Measurements from ENCODE around the gene C19orf85. TPM values are rescaled to one million over a fixed set of nuclear protein-coding genes. Genes with fewer than 3 reads are reported as not detected.
A peak's percentile ranks its signal among the peaks of the same experiment; 100 is the strongest.

Gene C19orf85
- total and polyA plus RNA-seq, 2 experiments from 2014 or later = 1.7 to 3.4 TPM

GRCh38 chr19:55459950-55460657, 4.4 kb downstream of the C19orf85 start:
- no peak for ATAC-seq
- peaks cover 34% of the 10 kb centered on the region for H3K4me1 Mint-ChIP-seq
- H3K27ac ChIP-seq (ENCODE audit: low read depth) = no peak overlapping the region
- no peak overlapping the region; the same call in 1 of the 2 replicates for H3K27ac Mint-ChIP-seq
- DNase-seq (ENCODE audit: low spot score) = no peak
- H3K36me3 ChIP-seq (ENCODE audit: insufficient read depth) = no peaks in the 10 kb centered on the region
- H3K4me1 ChIP-seq (ENCODE audit: insufficient read depth) = peaks cover 26% of the 10 kb centered on the region
- H3K4me2 ChIP-seq = peak overlapping the region; percentile 88
- no peaks in the 10 kb centered on the region for H3K27me3 ChIP-seq (ENCODE audit: insufficient read depth)
- TF ChIP-seq STAT1 (IDR thresholded peaks at IDR 0.05; ENCODE audit: unreplicated experiment) (no peak), POLR2AphosphoS5 (IDR thresholded peaks at IDR 0.05; ENCODE audit: low read depth) (no peak), REST (IDR thresholded peaks at IDR 0.05; ENCODE audit: unreplicated experiment) (no peak), CREB1 (CRISPR knock-in tag; IDR thresholded peaks at IDR 0.05; ENCODE audit: low read depth) (no peak), ZNF462 (CRISPR knock-in tag; IDR thresholded peaks at IDR 0.05) (no peak), ZNF114 (CRISPR knock-in tag; IDR thresholded peaks at IDR 0.05) (no peak), JUNB (IDR thresholded peaks at IDR 0.05; ENCODE audit: unreplicated experiment) (no peak), ETS1 (IDR thresholded peaks at IDR 0.05) (no peak), CTCF (conservative IDR thresholded peaks at IDR 0.05; ENCODE audit: low read depth in 2 of 2) (no peak), NANOG (IDR thresholded peaks at IDR 0.05; ENCODE audit: borderline replicate concordance) (no peak), ZNF331 (CRISPR knock-in tag; IDR thresholded peaks at IDR 0.05; ENCODE audit: low read depth) (no peak), EZH2phosphoT487 (IDR thresholded peaks at IDR 0.05; ENCODE audit: unreplicated experiment) (no peak), EZH2 (IDR thresholded peaks at IDR 0.05; ENCODE audit: low read depth, unreplicated experiment) (no peak)
- H3K9me2 ChIP-seq (ENCODE audit: insufficient read depth) = no peaks in the 10 kb centered on the region
- peaks cover 19% of the 10 kb centered on the region; the same call in 1 of the 2 replicates for H3F3A ChIP-seq (replicated peaks; ENCODE audit: low read depth)
- H3K4me3 ChIP-seq = peak overlapping the region; percentile 66
- H3K36me3 Mint-ChIP-seq (ENCODE audit: low read depth) = peaks cover 7% of the 10 kb centered on the region; the same call in 1 of the 3 replicates
- no peaks in the 10 kb centered on the region; the same call in none of the 2 replicates for H4K20me1 ChIP-seq (replicated peaks; ENCODE audit: insufficient read depth)
- H3K79me2 ChIP-seq (replicated peaks; ENCODE audit: insufficient read depth) = peaks cover 21% of the 10 kb centered on the region
- H3K9me3 Mint-ChIP-seq = peaks cover 3% of the 10 kb centered on the region; the same call in 1 of the 3 replicates
- peak overlapping the region; percentile 91 for H3K4me3 Mint-ChIP-seq
- peaks cover 16% of the 10 kb centered on the region for H3K27me3 Mint-ChIP-seq (ENCODE audit: insufficient read depth, low read depth, poor library complexity)
- H2AFZ ChIP-seq = no peak overlapping the region
